SK-N-DZ (cell line): ENCODE measurements around the gene GRAP.
"Not testable (repeated sequence)": the region's sequence is repeated elsewhere in the genome, so short reads cannot be mapped to it uniquely, and the experiment has no call there.

Experiments used
- DNase-seq: peaks from one replicate; pipeline ENCODE4 v3.0.0-alpha.2; 2015; ENCODE audit warnings: low spot score

The GRAP gene

DNA sequence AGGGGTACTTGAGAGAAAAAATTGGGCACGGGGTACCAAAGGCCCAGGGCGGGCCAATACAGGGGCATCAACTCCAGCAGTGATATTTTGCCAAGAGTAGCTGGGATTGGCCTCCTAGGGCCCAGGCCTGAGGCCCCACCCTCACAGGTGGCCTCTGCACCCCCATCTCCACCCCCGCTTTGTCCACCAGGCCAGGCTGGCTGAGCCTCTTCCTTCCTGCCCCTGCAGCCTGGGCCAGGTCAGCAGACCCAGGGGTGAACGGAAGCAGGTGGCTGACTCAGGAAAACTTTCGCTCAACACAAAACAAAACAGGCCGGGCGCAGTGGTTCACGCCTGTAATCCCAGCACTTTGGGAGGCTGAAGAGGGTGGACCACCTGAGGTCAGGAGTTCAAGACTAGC lies 3.7 kb downstream of the GRAP start:
- DNase-seq: not testable (repeated sequence)

DNA sequence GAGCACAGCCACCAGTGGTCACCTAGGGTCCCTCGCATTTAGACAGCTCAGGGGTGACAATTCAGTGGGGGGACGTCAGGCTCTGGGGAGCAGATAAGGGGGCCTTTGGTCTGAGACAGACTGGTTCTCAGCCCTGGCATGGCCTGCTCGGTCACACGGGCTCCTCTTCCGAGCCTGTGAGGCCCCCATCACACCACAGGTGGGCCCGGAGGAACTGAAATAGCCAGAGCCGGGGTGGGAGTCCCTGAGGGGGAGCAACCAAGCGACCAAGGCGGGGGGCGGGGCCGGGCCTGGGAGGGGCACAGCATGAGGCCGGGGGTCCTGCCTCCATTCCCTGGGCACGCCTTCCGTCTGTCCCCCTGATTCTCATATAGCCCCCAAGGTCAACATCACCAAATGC lies 4.4 kb downstream of the GRAP start:
- not testable (repeated sequence) for DNase-seq

DNA sequence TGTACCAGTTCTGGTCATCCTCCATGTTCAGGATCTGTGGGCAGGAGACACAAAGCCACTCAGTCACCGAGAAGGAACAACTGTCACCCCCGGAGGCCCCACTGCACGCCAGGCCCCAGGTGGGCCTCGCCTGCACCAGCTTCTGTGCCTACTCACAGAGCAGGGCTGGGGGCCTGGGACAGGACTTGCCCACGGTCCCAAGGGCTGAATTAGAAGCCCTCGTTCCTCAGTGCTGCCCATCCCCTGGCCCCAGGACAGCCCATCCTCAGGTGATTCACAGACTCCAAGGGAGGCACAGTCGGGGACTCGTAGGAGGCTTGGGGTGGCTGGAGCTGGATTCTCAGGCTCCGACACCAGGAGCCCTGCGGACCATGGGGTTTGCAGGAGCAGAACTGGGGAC lies 4.9 kb downstream of the GRAP start:
- DNase-seq: not testable (repeated sequence)

DNA sequence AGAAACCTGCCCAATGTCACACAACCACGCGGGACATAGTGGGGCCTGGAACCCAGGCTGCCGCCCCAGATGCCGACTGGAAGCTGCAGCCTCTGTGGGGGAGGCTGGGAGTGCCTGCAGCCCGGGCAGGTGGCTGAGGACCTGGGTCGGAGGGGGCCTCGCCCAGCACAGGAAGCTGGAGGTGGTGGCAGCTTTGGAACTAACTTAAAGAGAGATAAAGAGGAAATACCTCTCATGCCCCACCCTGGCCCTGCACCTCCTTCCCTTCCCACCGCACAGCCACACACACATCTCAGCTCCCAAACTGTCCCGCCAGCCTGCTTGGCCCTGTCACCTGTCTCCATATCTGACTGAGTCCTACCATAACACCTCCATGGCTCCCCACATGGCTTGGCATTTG lies 6.4 kb downstream of the GRAP start:
- not testable (repeated sequence) for DNase-seq

DNA sequence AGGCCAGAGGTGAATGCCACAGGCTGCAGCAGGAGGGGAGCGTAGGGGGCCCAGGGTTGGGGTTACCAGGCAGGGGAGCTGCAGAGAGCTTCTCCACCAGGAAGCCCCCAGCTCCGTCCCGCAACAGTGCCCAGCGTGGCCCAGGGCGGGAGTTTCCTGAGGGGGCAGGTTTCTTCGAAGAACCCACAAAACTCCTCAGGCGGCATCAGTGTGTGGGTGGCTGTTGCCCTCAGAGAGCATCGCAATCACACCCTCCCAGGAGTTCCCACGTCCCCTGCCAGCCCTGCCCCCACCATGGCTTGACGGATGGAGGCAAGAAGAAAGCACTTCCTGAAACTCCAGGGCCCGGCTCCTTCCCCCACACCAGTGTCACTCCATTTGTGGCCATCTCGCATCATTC lies 8.0 kb downstream of the GRAP start:
- not testable (repeated sequence) for DNase-seq

DNA sequence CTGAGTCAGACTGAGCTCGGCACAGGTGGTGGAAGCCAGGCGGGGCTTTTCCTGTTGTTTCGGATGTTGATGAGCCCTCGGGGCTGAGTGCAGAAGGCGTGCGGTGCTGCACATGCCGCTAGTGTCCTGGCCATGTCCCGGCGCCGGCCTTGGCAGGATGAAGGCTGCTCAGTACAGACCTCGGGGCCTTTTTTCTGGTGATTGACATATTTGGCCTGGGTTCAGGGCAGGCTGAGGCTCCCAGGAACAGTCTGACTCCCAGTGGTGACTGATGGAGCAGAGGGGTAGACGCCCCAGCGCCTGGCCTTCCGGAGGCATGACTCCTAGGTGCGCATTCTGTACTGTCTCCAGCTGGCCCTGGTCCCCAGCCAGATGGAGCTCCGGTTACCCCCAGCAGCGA lies 8.8 kb downstream of the GRAP start:
- DNase-seq: not testable (repeated sequence)

DNA sequence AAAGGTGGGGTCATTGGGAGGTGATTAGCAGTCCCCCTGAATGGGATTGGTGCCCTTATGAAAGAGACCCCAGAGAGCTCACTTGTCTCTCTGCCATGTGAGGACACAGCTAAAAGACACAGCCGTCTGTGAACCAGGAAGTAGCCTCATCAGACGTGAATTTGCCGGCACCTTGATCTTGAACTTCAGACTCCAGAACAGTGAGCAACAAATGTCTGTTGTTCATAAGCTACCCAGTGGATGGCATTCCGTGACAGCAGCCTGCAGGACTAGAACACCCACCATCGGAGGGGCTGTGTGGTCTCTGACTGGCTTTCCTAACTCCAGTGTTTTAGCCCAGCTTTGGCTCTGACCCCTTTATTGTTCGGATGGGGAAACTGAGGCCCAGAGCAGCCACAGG lies 9.2 kb downstream of the GRAP start:
- DNase-seq: not testable (repeated sequence)

DNA sequence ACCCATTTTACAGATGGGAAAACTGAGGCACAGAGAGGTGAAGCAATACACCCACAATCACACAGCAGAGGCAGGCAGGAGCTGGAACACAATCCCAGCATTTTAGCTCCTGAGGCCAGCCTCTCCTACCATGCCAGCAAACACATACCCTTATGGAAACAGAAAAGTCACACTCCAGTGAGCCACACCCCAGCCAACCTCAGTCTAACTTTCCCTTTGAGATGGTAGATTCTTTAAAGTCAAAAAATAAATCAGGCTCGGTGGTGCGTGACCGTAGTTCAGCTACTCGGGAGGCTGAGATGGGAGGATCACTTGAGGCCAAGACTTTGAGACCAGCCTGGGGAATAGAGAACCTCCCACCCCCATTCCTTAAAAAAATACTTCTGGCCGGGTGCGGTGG lies 10.6 kb downstream of the GRAP start:
- DNase-seq: not testable (repeated sequence)

DNA sequence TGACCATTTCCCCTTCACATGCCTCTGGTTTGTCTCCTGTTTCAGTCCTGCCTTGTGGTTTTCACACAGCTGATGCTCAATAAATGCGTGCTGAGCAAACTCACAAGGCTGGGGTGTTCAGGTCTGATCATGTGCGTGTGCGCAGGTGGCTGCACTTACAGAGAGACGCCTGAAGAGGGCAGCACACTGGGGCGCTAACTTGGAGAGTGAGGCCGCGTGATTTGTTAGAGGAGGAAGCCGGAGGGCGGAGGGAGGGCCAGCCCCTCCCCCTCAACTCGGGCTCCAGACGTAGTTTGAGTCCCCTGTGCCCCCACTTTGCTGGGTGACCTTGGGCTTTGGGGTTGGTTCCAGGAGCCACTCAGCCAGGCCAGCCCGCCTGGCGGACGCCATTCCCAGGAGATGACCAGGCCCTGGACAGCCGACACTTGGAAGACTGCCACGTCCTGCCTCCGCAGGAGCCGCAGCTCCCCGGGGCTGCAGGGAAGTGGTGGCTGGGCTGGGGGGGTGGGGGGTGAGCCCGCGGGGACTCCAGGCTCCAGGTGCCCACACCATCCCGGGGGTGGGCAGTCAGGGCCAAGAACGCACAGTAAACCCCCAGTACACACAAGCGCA lies 14.3 kb downstream of the GRAP start:
- DNase-seq: not testable (repeated sequence)

DNA sequence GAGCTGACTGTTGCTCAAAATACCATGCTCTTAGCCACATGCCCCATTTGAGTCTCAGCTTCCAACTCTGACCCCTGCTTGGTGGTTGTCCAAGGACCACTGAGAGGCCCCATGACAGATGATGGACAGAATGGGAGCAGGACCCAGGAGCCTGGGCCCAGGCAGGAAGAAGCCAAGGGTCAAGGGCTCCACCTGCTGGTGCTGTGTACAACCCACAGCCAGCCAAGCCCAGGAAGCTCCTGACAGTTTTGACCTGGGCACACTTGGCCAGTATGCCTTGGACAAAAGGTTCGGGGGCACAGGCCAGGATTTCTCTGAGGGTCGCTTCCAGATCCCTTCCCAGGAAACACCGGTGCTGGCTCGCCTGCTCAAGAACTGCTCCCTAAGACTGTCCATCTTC lies 15.0 kb downstream of the GRAP start:
- not testable (repeated sequence) for DNase-seq

DNA sequence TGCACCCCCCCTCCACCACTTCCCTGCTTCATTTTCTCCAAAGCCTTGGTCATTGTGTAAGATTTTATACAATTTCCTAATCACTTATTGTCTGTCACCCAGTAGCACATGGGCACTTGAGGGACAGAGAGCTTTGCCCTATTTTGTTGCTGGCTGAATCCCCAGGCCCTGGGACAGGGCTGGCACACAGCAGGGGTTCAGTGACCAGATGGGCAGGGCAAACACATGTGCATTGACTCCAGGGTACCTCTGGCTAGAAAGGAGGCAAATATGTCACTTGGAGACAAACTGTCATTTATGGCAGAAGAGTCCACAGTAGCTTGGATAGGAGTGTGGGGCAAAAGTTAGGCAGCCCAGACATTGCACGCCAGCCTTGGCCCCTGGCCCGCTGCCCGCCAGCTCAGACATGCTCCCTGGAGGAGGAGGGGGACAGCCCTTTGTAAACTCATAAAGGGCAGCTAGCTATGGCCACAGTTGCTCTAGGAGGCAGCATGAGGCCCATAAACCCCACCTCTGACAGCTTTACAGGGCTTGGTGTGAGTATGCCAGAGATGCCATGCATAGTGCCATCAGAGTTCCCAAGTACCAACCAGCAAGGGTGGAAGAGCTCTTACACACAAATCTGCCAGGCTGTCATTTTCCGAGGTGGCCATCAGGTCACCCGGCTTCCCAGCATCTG lies 15.8 kb downstream of the GRAP start:
- not testable (repeated sequence) for DNase-seq

DNA sequence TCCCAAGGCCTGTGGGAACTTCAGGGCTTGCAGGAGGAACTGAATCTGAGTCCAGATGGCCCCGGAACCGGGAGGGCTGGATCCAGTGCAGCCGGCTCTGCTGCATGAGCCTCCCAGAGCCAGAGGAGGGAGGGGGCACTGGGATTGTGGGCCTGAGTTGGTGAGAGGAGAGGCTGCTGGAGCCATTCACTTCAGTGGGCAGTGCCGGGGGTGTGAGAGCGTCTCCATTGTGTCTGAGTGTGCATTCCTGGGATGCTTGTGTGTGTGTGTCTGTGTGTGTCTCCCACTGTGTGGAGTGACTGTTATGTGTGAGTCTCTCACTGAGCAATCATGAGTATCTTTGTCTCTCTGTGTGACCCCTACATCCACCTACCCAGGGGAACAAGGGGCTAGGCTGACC lies 17.0 kb downstream of the GRAP start:
- not testable (repeated sequence) for DNase-seq

DNA sequence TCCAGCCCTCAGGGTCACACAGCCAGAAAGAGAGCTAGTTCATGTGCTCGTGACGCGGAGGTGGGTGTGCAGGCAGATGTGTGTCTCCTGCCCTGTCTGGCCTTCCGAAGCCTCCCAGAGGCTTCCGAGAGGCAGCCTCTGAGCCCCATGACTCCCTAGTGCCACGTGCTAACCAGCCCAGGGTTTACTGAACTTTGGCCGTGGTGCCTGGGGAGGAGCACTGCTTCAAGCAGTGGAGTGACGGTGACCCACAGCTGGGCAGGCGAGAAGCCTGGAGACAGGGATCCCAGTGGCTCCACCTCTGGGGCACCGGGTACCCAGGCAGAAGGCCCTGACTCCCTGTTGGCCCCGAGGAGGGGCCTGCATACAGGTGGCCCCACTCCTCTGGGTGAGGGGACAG lies 18.1 kb downstream of the GRAP start:
- not testable (repeated sequence) for DNase-seq

DNA sequence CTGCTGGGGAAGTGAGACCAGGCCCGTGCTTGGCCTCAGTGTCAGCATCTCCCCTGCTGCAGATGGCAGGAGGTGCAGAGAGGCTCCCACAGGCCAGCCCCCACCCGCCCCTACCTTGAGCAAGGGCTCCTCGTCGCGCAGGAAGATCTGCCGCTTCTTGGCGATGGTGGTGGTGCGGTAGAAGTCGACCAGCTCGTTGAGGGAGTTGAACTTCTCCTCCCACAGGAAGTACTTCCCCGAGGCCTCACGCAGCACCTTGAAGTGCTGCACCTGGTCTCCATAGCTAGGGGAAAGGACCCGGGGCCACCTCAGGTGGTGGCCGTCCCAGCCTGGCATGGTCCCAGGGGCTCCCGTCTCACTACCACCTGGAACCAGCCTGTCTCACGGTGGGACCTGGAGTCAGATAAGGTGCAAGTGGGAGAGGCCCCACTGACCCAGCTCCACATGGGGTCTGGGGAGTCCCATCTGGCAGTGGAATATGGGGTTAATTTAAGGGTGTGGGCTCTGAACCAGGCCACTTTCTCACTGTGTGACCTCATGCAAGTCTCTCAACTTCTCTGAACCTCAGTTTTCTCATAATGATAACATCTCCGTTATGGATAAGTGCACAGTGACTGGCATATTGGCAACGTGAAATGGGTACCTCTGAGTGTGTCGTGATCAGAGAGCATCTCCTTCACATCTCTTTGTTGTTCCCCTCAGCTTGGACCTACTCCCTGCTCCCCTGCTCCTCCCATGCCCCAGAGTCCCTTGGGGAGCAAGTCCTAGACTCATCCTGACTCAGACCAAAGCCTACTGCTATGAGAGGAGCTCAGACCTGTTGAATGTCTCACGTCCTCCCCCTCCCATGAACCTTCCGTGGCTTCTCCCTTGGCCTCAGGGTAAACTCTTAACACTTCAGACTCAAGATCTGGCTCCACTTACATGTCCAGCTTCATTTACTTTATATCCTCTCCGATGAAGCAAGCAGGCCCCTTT lies 22.4 kb downstream of the GRAP start:
- DNase-seq: no peak

DNA sequence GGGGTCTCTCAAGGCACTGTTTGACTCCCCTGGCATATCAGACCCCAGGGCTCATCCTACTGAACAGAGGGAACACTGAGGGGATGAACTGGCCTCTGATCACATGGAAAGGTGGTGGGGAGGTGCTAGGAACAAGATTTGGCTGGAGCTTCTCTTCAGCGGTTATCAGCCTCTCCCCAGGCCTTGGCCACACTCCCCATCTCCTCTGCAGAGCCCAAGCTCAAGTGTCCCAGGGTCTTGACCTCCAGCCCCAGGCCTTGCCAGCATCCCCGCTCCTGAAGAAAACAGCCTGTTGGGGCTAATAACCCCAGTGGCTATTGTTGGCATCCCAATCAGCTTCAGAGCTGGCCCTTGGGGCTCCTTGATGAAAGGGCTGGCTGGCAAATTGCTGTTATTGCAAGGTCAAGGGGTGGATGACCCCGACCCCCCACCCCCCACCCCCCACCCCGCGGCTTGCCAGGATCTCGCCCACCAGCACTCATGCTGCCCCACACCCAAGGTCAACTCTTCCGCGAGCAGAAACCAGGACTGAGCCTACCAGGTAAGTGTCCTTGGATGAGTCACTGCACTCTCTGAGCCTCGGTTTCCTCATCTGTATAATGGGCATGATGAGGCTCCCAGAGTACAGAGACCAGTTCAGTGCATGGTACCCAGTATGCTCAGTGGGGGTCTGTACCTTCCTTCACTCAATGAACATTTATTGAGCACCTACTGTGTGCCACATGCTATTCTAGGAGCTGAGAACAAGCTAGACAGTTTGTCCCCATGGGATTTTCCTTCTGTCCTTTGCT lies 23.4 kb downstream of the GRAP start:
- DNase-seq: no peak

DNA sequence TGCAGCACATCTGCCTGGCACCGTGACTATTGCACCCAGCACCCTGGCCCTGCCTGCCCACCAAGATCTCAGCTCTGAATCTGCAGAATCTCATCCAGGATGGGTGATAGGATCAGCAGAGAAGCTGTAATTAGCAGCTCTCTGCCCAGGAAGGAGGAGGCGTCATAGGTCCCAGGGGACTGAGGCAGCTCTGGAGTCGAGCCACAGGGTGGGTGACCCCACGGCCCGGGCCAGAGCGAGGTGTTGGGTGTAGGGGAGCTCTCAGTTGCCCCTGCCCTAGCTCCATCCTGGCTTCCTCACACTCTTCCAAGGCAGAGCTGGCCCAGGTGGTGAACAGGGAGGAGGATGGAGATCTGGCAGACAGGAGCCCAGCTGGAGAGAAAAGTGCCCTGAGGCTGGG lies 24.0 kb downstream of the GRAP start:
- DNase-seq: peak; percentile 32

DNA sequence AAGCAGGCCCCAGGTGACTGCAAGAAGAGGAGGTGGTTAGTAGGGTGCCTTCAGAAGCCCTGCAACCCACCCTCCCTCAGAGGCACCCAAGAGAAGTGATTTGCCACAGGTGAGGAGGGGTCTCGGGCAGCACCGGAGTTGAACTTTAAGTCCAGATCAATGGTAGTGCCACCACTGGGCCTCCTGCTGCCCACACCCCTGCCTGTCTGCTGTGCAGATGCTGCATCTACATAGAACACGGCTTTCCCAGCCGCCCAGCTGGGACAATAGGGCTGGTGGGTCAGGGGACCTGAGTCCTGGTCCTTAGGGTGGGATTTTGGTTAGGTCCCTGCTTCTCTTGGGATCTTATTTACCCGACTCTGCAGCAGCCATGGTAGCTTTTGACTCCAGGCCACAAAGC lies 24.6 kb downstream of the GRAP start:
- no peak for DNase-seq

DNA sequence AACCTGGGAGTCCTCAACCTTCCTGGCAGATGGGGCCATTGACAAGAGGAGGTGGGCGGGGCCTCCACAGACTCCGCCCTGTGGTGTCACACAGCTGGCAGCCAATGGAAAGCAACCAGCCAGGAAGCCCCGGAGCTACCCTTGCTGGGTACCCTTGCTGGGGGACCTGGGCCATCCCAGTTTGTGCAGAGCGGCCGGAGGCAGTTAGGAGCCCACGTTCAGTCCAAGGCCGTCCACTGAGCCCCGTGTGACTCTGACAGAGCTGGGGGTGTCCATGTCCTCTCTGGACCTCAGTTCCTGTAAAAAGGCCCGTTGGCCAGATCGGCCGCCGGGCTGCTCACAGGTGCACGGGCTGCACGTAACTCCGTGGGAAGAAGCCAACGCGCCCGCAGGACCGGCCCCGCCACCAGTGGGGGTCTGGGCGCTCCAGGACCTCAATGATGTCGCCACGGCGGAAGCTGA lies 25.1 kb downstream of the GRAP start:
- DNase-seq: no peak

DNA sequence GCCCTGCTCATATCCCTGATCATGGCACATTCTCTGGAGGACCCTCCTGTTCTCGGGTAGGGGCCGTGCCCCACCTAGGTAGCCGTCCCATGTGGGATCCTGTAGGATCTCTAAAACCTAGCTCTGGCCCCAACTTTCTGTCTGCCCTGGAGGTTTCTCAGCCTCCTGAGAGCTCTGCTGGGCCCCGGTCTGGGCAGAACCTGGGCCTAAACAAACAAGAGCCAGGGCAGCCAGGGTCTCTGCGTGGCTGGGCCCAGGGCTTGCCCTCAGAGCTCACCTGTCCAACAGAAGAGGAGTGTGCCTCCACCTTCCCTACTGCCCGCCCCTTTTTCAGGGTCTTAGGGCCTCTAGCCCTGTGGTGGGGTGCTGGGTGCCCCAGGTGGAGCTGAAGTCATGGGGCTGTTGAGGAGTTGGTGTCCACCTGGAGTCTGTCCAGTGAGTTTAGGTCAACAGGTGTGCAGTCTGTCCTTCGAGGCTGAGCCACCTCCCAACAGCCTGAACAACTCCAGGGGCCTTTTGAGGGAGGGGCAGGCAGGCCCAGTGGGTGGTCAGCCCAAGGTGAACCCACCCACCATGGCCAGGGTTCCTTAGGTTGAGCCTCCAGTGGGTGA lies 25.6 kb downstream of the GRAP start:
- DNase-seq: not testable (repeated sequence)

DNA sequence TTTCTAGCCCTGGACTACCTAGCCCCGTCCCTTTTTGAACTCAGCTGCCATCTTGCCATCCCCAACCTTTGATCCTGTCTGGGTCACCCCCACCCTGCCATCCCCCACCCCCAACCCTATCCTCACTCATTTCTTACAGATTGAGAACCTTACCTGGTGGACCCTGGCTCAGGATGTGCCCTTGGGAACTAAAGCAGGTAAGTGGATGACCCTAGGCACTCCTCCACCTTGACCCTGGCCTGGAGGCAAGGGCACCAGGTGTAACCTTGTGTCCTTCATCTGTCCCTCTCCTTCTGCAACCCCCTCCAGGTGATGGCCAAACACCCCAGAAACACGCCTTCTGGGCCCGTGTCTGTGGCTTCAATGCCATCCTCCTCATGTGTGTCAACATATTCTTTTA lies 26.7 kb downstream of the GRAP start:
- DNase-seq: no peak
